Colonic mucosa (tissue), 4 donors: ENCODE results near the gene DNAJC30. TPM values are rescaled to one million over a fixed set of nuclear protein-coding genes. Genes with fewer than 3 reads are reported as not detected.
A peak's percentile ranks its signal among the peaks of the same experiment; 100 is the strongest.

ENCODE experiments used
- DNase-seq: peaks from one replicate; pipeline ENCODE4 v3.0.0-alpha.2; 2020
- H3K27ac ChIP-seq: fragments of 200-600 bp; one replicate; pipeline ENCODE4 v1.8.0; 2021
- H3K27me3 ChIP-seq: fragments of 200-600 bp; one replicate; pipeline ENCODE4 v1.8.0; 2021
- H3K36me3 ChIP-seq: fragments of 200-600 bp; one replicate; pipeline ENCODE4 v1.8.0; 2021
- H3K4me1 ChIP-seq: fragments of 200-600 bp; one replicate; pipeline ENCODE4 v1.8.0; 2021; ENCODE audit warnings: mild to moderate bottlenecking
- H3K4me3 ChIP-seq: fragments of 200-600 bp; one replicate; pipeline ENCODE4 v1.8.0; 2021
- H3K9ac ChIP-seq, 2 donors: one replicate each; pipeline ENCODE4 v1.7.0; 2013; ENCODE audit warnings: control low read depth in 2 of 2, low read depth in 2 of 2, low read length in 2 of 2
- H3K9me3 ChIP-seq: fragments of 200-600 bp; one replicate; pipeline ENCODE4 v1.8.0; 2021
- intact Hi-C: fragments of 100-400 bp; cut with DNase I; formaldehyde crosslinking; loops from one replicate; pipeline ENCODE4 v1.14.1; 2022
- total RNA-seq, 2 donors: library from RNA; stranded (reverse); fragmentation: NEBNext Ultra II Directional in 1 of 2; extraction: Animal tissue kit (Norgen Biotek cat#: 25700) in 1 of 2; gene quantifications; one replicate each; pipeline ENCODE4 v1.2.1, GENCODE V29; 2021
- TF ChIP-seq, protein P1 (sequence below): fragments of 200-600 bp; IDR thresholded peaks from one replicate; pipeline ENCODE4 v1.8.0; 2022; ENCODE audit warnings: antibody characterized with exemption, mild to moderate bottlenecking
- donor health status: healthy.
- donor health status: DM: no; HTN: no; CAD: no.
- donor health status: DM: no; HTN: no; CAD: no.

The DNAJC30 gene
- total RNA-seq, 2 donors from 2014 or later = 9.7 to 15.1 TPM

DNA sequence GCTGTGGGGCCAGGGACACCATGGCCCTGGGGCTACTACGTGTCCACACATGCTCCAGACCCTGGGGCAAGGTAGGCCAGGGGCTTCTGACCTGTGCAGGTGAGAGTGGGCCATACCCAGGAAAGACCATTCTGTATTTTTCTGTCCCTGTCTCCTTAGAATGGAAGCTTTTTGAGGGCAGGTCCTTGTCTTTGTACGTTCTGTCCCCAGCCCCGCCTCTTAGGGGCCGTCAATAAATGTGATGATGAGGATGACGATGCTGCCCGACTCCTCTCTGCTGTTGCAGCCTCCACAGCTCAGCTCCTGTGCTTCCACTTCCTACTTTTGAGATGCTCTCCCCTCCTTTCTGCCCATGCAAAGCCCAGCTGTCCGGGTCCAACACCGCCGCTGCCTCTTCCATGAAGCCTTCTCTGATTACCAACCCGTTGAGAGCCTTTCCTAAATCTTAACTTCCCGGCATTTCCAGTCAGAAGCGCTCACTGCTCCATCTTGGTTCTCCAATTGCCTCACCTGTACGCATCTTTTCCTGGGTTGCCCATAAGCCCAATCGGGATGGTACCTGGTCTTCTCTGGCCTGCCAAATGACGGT is 11.3 kb downstream of the DNAJC30 start:
- no peak overlapping the region for H3K27ac ChIP-seq
- no peaks in the 10 kb centered on the region for H3K27me3 ChIP-seq
- no peaks in the 10 kb centered on the region for H3K9me3 ChIP-seq
- H3K4me1 ChIP-seq = no peaks in the 10 kb centered on the region
- intact Hi-C loops = loop anchor here (5.0 kb wide), 1 partner anchor 65 kb away; no protein-coding TSS in a partner anchor
- TF ChIP-seq, protein P1, sequence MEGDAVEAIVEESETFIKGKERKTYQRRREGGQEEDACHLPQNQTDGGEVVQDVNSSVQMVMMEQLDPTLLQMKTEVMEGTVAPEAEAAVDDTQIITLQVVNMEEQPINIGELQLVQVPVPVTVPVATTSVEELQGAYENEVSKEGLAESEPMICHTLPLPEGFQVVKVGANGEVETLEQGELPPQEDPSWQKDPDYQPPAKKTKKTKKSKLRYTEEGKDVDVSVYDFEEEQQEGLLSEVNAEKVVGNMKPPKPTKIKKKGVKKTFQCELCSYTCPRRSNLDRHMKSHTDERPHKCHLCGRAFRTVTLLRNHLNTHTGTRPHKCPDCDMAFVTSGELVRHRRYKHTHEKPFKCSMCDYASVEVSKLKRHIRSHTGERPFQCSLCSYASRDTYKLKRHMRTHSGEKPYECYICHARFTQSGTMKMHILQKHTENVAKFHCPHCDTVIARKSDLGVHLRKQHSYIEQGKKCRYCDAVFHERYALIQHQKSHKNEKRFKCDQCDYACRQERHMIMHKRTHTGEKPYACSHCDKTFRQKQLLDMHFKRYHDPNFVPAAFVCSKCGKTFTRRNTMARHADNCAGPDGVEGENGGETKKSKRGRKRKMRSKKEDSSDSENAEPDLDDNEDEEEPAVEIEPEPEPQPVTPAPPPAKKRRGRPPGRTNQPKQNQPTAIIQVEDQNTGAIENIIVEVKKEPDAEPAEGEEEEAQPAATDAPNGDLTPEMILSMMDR = no peak
- no peak overlapping the region for H3K4me3 ChIP-seq
- DNase-seq = no peak
- no peaks in the 10 kb centered on the region for H3K36me3 ChIP-seq
- H3K9ac ChIP-seq = no peak overlapping the region

DNA sequence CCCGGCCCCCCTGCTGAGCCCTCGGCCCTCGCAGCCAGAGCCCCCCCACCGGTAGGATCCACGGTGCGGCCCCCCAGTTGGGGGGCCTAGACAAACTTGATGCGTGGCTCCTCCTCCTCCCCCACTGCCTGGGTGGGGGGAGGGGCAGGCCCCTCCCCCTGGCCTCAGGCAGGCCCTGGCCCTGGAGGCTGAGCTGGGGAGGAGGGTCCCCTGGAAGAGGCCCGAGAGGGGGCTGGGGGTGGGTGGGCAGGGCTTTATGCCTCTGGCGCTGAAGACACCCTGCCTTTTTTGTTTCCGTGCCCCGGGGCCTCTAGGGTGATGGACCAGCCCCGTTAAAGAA is 12.0 kb downstream of the DNAJC30 start:
- no peak overlapping the region for H3K27ac ChIP-seq
- H3K9me3 ChIP-seq = no peaks in the 10 kb centered on the region
- no peaks in the 10 kb centered on the region for H3K36me3 ChIP-seq
- H3K9ac ChIP-seq = no peak overlapping the region
- TF ChIP-seq, protein P1 = no peak
- intact Hi-C loops = loop anchor here (5.0 kb wide), 1 partner anchor 64 kb away; no protein-coding TSS in a partner anchor
- no peak overlapping the region for H3K4me3 ChIP-seq
- no peak for DNase-seq
- H3K4me1 ChIP-seq = no peaks in the 10 kb centered on the region
- no peaks in the 10 kb centered on the region for H3K27me3 ChIP-seq

DNA sequence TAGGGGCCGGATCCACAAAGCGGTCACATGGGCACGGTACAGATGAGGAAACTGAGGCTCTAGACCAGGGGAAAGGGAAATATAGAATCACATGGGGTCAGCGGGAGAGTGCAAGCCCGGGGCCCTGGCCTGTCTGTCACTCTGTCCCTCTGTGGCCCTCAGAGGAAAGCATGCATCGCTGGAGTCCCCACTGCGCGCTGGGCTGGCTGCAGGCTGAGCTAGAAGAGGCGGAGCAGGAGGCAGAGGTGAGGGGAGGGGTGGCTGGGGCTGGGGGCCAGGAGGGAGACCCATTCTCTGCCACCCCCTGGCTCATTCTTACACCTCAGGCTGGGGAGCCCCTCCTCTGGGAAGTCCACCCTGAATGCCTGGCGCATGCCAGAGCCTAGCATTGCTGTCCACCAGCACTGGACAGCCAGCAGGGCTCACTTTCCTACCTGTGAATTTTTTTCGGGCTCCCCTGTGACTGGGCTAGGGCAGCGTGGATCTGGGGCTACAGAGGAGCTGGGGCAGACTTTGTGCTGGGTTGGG is 13.3 kb downstream of the DNAJC30 start:
- Histone ChIP-seq H3K4me3 (no peak overlapping the region), H3K27ac (no peak overlapping the region), H3K9ac (no peak overlapping the region), H3K4me1 (no peaks in the 10 kb centered on the region), H3K36me3 (no peaks in the 10 kb centered on the region), H3K27me3 (no peaks in the 10 kb centered on the region), H3K9me3 (no peaks in the 10 kb centered on the region)
- TF ChIP-seq, protein P1 = no peak
- DNase-seq = no peak
- intact Hi-C loops = loop anchor here (5.0 kb wide), 2 partner anchors 42 to 63 kb away; no protein-coding TSS in a partner anchor

DNA sequence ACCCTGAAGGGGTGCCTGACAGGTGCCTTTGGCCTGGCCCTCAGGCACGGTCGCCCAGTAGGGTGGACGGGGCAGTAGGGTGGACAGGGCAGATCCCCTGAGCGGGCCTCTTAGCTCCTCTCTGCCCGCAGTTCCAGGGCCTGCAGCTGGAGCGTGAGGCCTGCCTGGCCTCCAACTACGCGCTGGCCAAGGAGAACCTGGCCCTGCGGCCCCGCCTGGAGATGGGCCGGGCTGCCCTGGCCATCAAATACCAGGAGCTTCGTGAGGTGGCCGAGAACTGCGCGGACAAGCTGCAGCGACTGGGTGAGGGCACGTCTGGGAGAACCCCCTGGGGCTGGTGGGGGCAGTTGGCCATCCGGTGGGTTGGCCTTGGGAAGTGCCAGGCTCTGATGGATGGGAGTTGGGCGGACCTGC is 14.0 kb downstream of the DNAJC30 start:
- no peaks in the 10 kb centered on the region for H3K27me3 ChIP-seq
- H3K36me3 ChIP-seq = no peaks in the 10 kb centered on the region
- H3K4me3 ChIP-seq = no peak overlapping the region
- DNase-seq = no peak
- no peak overlapping the region for H3K27ac ChIP-seq
- no peaks in the 10 kb centered on the region for H3K9me3 ChIP-seq
- H3K9ac ChIP-seq = no peak overlapping the region
- no peaks in the 10 kb centered on the region for H3K4me1 ChIP-seq
- TF ChIP-seq, protein P1 = no peak
- intact Hi-C loops = loop anchor here (5.0 kb wide), 1 partner anchor 43 kb away; no protein-coding TSS in a partner anchor

DNA sequence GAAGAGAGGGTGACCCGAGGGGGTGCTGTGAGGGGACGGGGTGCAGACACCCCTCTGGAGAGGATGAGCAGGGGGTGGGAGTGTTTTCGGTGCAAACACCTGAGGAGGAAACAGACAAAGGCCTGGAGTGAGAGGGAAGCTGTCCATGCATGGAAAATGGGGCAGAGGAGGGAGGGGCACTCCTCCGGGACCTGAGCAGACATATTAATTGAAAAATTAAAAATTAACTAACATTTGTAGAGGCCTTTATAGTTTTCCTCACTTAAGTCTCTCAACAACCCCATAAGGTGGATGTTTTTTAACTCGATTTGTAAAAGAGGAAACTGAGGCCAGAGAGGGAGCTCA is 14.4 kb downstream of the DNAJC30 start:
- H3K27ac ChIP-seq = no peak overlapping the region
- peak overlapping the region; percentile 31 for H3K4me3 ChIP-seq
- no peaks in the 10 kb centered on the region for H3K4me1 ChIP-seq
- no peak for DNase-seq
- no peak overlapping the region for H3K9ac ChIP-seq
- intact Hi-C loops = loop anchor here (5.0 kb wide), 1 partner anchor 43 kb away; no protein-coding TSS in a partner anchor
- TF ChIP-seq, protein P1 = no peak
- no peaks in the 10 kb centered on the region for H3K36me3 ChIP-seq
- H3K9me3 ChIP-seq = no peaks in the 10 kb centered on the region
- H3K27me3 ChIP-seq = no peaks in the 10 kb centered on the region
